HFFc6 (cell line): ENCODE data around the gene HOXB8. TPM values are rescaled to one million over a fixed set of nuclear protein-coding genes. Genes with fewer than 3 reads are reported as not detected.

Source experiments
- DNase-seq: peaks from one replicate; pipeline ENCODE4 v3.0.0-alpha.2; 2018
- H3K27ac Mint-ChIP-seq: 2 replicates; pipeline ENCODE4 v1.8.0; 2020; ENCODE audit warnings: mild to moderate bottlenecking, mixed read lengths
- H3K27me3 Mint-ChIP-seq: 2 replicates; pipeline ENCODE4 v1.8.0; 2021; ENCODE audit warnings: mild to moderate bottlenecking, moderate library complexity, mixed read lengths; ENCODE audit not compliant: insufficient read depth
- H3K36me3 Mint-ChIP-seq: 2 replicates; pipeline ENCODE4 v1.8.0; 2021; ENCODE audit warnings: low read depth, mixed read lengths
- H3K4me1 Mint-ChIP-seq: 2 replicates; pipeline ENCODE4 v1.8.0; 2020; ENCODE audit warnings: low read depth, mixed read lengths
- H3K4me3 Mint-ChIP-seq: 2 replicates; pipeline ENCODE4 v1.8.0; 2020; ENCODE audit warnings: mild to moderate bottlenecking, moderate library complexity, mixed read lengths
- H3K9me3 Mint-ChIP-seq: 2 replicates; pipeline ENCODE4 v1.8.0; 2020; ENCODE audit warnings: mild to moderate bottlenecking, mixed read lengths
- CTCF ChIP-seq: fragments of 200-600 bp; sonication (generic); IDR thresholded peaks from 2 replicates; pipeline ENCODE4 v1.5.0; 2021; ENCODE audit warnings: antibody characterized with exemption, mild to moderate bottlenecking
- total RNA-seq, 6 experiments: library from RNA; stranded (reverse); fragmentation: NEBNext Ultra II Directional; extraction: Animal tissue kit (Norgen Biotek cat#: 25700); gene quantifications; 2 replicates in 1 of 6; 3 replicates in 5 of 6; pipeline ENCODE4 v1.2.3, GENCODE V29; 2021

The HOXB8 gene
- total RNA-seq, 6 experiments from 2014 or later: not detected

DNA sequence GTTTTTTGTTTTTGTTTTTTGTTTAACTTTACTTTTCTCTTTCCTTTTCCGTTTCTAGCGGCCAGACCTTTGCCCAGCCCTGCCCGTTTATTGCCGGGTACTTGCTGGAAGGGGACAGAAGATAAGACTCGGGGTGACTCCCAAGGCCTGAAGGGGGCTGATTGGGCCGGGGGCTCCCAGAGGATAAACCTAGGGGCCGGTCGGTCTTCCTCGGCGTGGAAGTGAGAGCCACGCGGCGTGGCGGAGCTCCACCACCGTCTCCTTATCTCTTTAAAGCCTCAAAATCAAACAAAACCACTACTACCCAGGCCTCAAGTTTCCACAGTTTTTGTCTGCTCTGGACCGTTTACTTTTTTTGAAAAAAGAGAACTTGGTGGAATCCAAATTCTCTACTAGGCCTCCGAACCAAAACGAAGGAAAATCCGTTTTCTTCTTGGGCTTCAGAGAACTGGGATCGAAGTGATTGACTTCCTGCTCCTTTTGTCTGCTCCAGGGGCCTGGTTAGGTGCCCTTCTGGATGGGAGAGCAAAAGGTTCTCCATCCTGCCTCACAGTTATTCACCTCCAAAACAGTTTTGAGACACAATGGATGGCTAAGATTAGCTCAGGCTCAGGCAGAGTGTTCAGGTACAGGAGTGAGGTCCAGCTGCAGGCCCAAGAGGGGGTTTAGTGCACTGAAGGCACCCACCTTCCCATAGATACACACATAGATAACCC, 19.6 kb upstream of the HOXB8 start:
- Mint-ChIP-seq H3K36me3 (no peaks in the 10 kb centered on the region), H3K27ac (no peak overlapping the region), H3K9me3 (no peaks in the 10 kb centered on the region), H3K27me3 (peaks cover 85% of the 10 kb centered on the region), H3K4me1 (peaks cover 10% of the 10 kb centered on the region), H3K4me3 (no peak overlapping the region)
- TF ChIP-seq CTCF: no peak
- no peak for DNase-seq

DNA sequence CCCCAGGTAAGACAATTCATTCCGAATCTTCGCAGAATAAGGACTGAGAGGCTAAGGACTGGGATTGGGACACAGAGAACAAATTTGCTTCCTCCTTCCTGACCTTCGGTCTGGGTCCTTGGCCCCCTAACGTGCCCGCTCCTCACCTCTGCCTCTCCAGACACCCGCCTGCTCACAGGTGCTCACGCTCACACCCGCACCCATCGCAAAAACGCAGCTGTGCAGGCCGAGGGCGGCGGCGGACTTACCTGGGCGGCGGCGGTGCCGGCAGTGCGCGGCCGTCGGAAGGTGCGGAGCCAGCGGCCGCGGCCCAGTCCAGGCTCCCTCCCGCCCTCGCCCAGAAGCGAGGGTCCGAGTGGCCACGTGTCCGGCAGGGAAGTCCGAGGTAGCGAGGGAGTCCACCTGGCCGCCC, 18.2 kb upstream of the HOXB8 start:
- TF ChIP-seq CTCF: no peak
- H3K36me3 Mint-ChIP-seq: no peaks in the 10 kb centered on the region
- no peaks in the 10 kb centered on the region for H3K9me3 Mint-ChIP-seq
- peaks cover 83% of the 10 kb centered on the region for H3K27me3 Mint-ChIP-seq
- H3K4me3 Mint-ChIP-seq: no peak overlapping the region
- no peak overlapping the region for H3K27ac Mint-ChIP-seq
- H3K4me1 Mint-ChIP-seq: peaks cover 8% of the 10 kb centered on the region
- DNase-seq: no peak

DNA sequence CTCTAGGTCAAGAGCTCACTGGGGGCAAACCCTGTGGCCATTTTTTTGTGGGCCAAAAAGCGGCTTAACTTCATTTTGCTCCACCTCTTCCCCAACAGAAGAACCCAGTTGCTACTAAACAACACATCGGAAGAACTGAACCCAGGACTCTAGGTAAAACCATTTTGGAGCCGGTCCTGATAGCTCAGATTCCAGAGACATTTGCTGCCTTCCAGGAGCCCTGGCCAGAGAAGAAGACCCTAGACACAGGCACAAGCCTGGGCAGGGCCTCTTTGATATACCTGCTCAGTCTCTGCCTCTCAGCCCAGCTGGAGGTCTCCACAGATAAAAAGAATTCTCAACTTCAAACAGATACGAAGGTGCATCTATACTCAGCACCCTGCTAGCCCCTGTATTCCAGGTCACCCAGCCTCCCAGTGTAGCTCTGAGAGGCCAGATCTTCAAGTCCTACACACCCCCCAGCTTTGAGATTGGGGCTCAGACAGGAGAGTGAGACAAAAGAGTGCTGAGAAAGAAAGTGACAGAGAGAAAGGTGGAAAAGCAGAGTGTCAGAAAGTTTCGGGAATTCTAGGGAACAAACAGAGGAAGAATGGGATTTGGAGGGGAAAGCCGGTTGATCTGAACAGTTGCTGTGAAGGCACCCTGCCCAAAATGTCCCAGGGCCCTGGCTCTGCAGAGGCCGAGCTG, 17.6 kb upstream of the HOXB8 start:
- Mint-ChIP-seq H3K27me3 (peaks cover 84% of the 10 kb centered on the region), H3K9me3 (no peaks in the 10 kb centered on the region), H3K36me3 (no peaks in the 10 kb centered on the region), H3K4me1 (peaks cover 2% of the 10 kb centered on the region; the same call in 1 of the 2 replicates), H3K4me3 (no peak overlapping the region), H3K27ac (no peak overlapping the region)
- DNase-seq: no peak
- no peak for TF ChIP-seq CTCF

DNA sequence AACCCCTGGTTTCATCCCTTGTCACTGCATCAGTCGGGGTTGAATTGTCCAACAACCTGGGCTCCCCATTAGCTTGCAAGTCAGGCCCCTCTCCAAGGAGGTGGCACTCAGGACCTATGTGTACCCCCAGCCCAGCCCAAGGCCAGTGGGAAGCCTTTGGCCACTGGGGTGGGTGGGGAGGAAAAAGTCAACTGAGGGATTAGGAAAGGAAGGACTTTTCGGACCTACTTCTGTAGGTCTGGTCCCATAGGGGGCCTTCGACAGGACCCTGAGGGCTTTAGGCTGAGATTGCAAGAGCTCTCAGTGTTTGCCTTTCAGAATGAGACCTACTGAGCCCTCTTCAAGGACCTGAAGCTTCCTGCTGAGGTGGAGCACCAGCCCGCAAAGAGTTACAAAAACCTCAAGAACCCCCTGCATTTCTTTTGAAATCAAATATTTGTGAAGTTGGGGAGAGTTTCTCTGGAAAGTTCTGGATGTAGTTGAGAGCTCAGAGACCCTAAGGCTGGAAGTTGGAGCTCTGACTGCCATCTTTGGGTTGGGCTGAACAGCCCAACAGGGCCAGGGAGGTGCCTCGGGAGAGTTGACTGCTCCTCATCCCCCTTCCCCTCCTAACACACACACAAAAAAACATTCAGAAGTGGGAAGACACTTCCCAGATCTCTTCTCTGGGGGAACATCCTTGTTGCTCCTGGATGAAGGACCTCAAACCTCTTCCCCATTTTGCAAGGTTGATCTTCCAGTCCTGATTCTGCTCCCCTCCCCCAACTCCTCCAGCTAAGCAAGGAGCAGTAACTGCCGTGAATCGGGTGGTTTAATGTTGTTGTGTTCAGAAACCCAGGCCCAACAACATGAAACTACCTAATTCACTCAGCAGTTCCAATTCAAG, 16.8 kb upstream of the HOXB8 start:
- Mint-ChIP-seq H3K4me1 (no peaks in the 10 kb centered on the region), H3K27ac (no peak overlapping the region), H3K36me3 (no peaks in the 10 kb centered on the region), H3K27me3 (peaks cover 84% of the 10 kb centered on the region), H3K9me3 (no peaks in the 10 kb centered on the region), H3K4me3 (no peak overlapping the region)
- DNase-seq: no peak
- TF ChIP-seq CTCF: no peak

DNA sequence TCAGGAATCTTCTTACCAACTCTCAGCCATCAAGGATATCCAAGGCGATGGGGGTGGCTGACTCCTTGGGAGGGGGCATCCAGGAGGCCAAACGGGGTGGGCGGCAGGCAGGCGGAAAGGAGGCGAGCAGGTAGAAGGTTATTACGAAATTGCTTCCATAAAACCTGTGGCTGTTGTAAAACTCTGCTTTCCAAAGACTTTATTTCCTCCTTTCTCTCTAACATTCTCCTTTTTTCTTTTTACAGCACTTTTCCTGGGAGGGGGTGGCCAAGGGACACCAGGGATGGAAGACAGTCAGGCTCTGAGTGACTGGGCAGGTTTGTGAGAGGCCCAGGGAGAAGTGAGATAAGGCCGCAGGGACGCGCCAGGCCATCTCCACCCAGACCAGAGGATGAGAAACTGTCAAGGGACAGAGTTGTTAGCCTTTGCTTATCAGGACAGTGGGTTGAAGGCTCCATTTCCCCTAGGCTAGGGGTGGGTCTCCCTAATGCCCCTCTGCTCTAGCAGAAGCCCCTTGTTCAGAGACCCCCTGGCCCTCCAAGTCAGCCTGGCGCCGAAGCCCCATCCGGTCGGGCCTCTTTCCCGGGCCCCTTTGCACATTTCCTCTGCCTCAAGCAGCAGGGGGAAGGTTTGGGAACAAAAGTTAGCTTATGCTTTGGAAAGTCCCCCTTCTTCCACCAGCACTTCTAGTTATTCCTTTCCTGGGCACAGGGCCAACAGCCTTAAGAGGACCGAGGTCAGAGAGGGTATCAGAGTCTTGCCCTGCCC, 16.0 kb upstream of the HOXB8 start:
- no peak for TF ChIP-seq CTCF
- Mint-ChIP-seq H3K36me3 (no peaks in the 10 kb centered on the region), H3K27me3 (peaks cover 80% of the 10 kb centered on the region), H3K4me1 (no peaks in the 10 kb centered on the region), H3K27ac (no peak overlapping the region), H3K4me3 (no peak overlapping the region), H3K9me3 (no peaks in the 10 kb centered on the region)
- DNase-seq: no peak
